Chondrocyte (in vitro differentiated cells): Measurements from ENCODE around the gene TDRD10. TPM values are rescaled to one million over a fixed set of nuclear protein-coding genes. Genes with fewer than 3 reads are reported as not detected.

Experiments
- DNase-seq: peaks from one replicate; pipeline ENCODE4 v3.0.0; 2021; ENCODE audit warnings: mixed read lengths, low spot score
- H3K27ac Mint-ChIP-seq: one replicate; pipeline ENCODE4 v1.8.0; 2021; ENCODE audit warnings: mild to moderate bottlenecking, moderate library complexity, mixed read lengths; ENCODE audit not compliant: unreplicated experiment
- H3K27me3 Mint-ChIP-seq: 2 replicates; pipeline ENCODE4 v1.8.0; 2021; ENCODE audit warnings: low read depth, mixed read lengths
- H3K36me3 Mint-ChIP-seq: 2 replicates; pipeline ENCODE4 v1.8.0; 2021; ENCODE audit warnings: low read depth, mixed read lengths
- H3K4me1 Mint-ChIP-seq: 2 replicates; pipeline ENCODE4 v1.8.0; 2021; ENCODE audit warnings: low read depth, mild to moderate bottlenecking, mixed read lengths
- H3K4me3 Mint-ChIP-seq: one replicate; pipeline ENCODE4 v1.8.0; 2021; ENCODE audit warnings: mild to moderate bottlenecking, moderate library complexity, mixed read lengths; ENCODE audit not compliant: unreplicated experiment
- H3K9me3 Mint-ChIP-seq: 2 replicates; pipeline ENCODE4 v1.8.0; 2021; ENCODE audit warnings: low read depth, mixed read lengths
- CTCF ChIP-seq: fragments of 200-600 bp; sonication (generic); IDR thresholded peaks from 2 replicates; pipeline ENCODE4 v1.5.0; 2021; ENCODE audit warnings: antibody characterized with exemption, mild to moderate bottlenecking, moderate library complexity
- total RNA-seq: library from RNA; stranded (reverse); gene quantifications from 3 replicates; pipeline ENCODE4 v1.2.1, GENCODE V29; 2021

TDRD10 gene
- total RNA-seq, 1 donor from 2014 or later = 0.17 TPM

- no peak overlapping the region for H3K4me3 Mint-ChIP-seq
- H3K9me3 Mint-ChIP-seq = no peaks in the 10 kb centered on the region
- H3K27me3 Mint-ChIP-seq = peaks cover 8% of the 10 kb centered on the region
- TF ChIP-seq CTCF = no peak
- H3K36me3 Mint-ChIP-seq = peaks cover 18% of the 10 kb centered on the region
- H3K27ac Mint-ChIP-seq = no peak overlapping the region
- DNase-seq = no peak
- no peaks in the 10 kb centered on the region for H3K4me1 Mint-ChIP-seq
Measured at GRCh38 chr1:154575147-154575927, 73.3 kb downstream of the TDRD10 start.

- Mint-ChIP-seq H3K9me3 (no peaks in the 10 kb centered on the region), H3K4me3 (no peak overlapping the region), H3K4me1 (no peaks in the 10 kb centered on the region), H3K27ac (no peak overlapping the region), H3K27me3 (peaks cover 5% of the 10 kb centered on the region), H3K36me3 (peaks cover 20% of the 10 kb centered on the region)
- DNase-seq = no peak
- TF ChIP-seq CTCF = no peak
Measured at GRCh38 chr1:154575951-154576566, 74.0 kb downstream of the TDRD10 start.

GRCh38 chr1:154577346-154578057 is 75.5 kb downstream of the TDRD10 start:
- Mint-ChIP-seq H3K27ac (no peak overlapping the region), H3K27me3 (no peaks in the 10 kb centered on the region), H3K36me3 (peaks cover 28% of the 10 kb centered on the region), H3K4me1 (no peaks in the 10 kb centered on the region), H3K9me3 (no peaks in the 10 kb centered on the region), H3K4me3 (no peak overlapping the region)
- TF ChIP-seq CTCF = no peak
- no peak for DNase-seq

GRCh38 chr1:154578058-154578418 is 76.0 kb downstream of the TDRD10 start:
- H3K4me1 Mint-ChIP-seq = no peaks in the 10 kb centered on the region
- H3K27me3 Mint-ChIP-seq = no peaks in the 10 kb centered on the region
- H3K4me3 Mint-ChIP-seq = no peak overlapping the region
- no peak overlapping the region for H3K27ac Mint-ChIP-seq
- no peaks in the 10 kb centered on the region for H3K9me3 Mint-ChIP-seq
- DNase-seq = no peak
- peaks cover 28% of the 10 kb centered on the region for H3K36me3 Mint-ChIP-seq
- no peak for TF ChIP-seq CTCF

- Mint-ChIP-seq H3K4me1 (peaks cover 10% of the 10 kb centered on the region), H3K27me3 (no peaks in the 10 kb centered on the region), H3K9me3 (no peaks in the 10 kb centered on the region), H3K4me3 (no peak overlapping the region), H3K36me3 (peaks cover 39% of the 10 kb centered on the region), H3K27ac (no peak overlapping the region)
- TF ChIP-seq CTCF = no peak
- DNase-seq = no peak
Measured at GRCh38 chr1:154579374-154579773, 77.4 kb downstream of the TDRD10 start.
